ENCODE measurements around the gene TSC2.

Gene TSC2

GRCh38 chr16:2071454-2072202 is 23.8 kb downstream of the TSC2 start:
- DNase-seq, result no peak

- no peak for DNase-seq
Measured at GRCh38 chr16:2072926-2073325, 25.1 kb downstream of the TSC2 start.

GRCh38 chr16:2074071-2074470 is 26.3 kb downstream of the TSC2 start:
- DNase-seq, result no peak

- DNase-seq, result no peak
Measured at GRCh38 chr16:2075631-2076030, 27.8 kb downstream of the TSC2 start.

- DNase-seq, result no peak
Measured at GRCh38 chr16:2076072-2076865, 28.5 kb downstream of the TSC2 start.

- DNase-seq, result no peak
Measured at GRCh38 chr16:2077016-2077415, 29.2 kb downstream of the TSC2 start.

GRCh38 chr16:2077696-2078095 is 29.9 kb downstream of the TSC2 start:
- DNase-seq, result no peak

- no peak for DNase-seq
Measured at GRCh38 chr16:2078096-2078495, 30.3 kb downstream of the TSC2 start.

- DNase-seq, result no peak
Measured at GRCh38 chr16:2078691-2079090, 30.9 kb downstream of the TSC2 start.

GRCh38 chr16:2079311-2079800 is 31.6 kb downstream of the TSC2 start:
- no peak for DNase-seq

- no peak for DNase-seq
Measured at GRCh38 chr16:2079991-2080390, 32.2 kb downstream of the TSC2 start.

- DNase-seq, result no peak
Measured at GRCh38 chr16:2081201-2082084, 33.7 kb downstream of the TSC2 start.

GRCh38 chr16:2082171-2082982 is 34.6 kb downstream of the TSC2 start:
- no peak for DNase-seq

- DNase-seq, result no peak
Measured at GRCh38 chr16:2082983-2083364, 35.2 kb downstream of the TSC2 start.

- no peak for DNase-seq
Measured at GRCh38 chr16:2083409-2083808, 35.6 kb downstream of the TSC2 start.

GRCh38 chr16:2083876-2084780 is 36.3 kb downstream of the TSC2 start:
- no peak for DNase-seq

GRCh38 chr16:2084895-2085625 is 37.3 kb downstream of the TSC2 start:
- DNase-seq, result no peak

GRCh38 chr16:2085669-2086068 is 37.9 kb downstream of the TSC2 start:
- no peak for DNase-seq

- no peak for DNase-seq
Measured at GRCh38 chr16:2086106-2086742, 38.4 kb downstream of the TSC2 start.

Measured in activated CD8-positive, alpha-beta memory T cell treated with anti-CD3 and anti-CD28 coated beads for 24 hours (primary cell).